KG1 (cell line): ENCODE data around the gene FANCI.

Source experiments
- DNase-seq: peaks from one replicate; lab custom pipeline; 2025; lab: John Stamatoyannopoulos, UW

Gene FANCI

DNA sequence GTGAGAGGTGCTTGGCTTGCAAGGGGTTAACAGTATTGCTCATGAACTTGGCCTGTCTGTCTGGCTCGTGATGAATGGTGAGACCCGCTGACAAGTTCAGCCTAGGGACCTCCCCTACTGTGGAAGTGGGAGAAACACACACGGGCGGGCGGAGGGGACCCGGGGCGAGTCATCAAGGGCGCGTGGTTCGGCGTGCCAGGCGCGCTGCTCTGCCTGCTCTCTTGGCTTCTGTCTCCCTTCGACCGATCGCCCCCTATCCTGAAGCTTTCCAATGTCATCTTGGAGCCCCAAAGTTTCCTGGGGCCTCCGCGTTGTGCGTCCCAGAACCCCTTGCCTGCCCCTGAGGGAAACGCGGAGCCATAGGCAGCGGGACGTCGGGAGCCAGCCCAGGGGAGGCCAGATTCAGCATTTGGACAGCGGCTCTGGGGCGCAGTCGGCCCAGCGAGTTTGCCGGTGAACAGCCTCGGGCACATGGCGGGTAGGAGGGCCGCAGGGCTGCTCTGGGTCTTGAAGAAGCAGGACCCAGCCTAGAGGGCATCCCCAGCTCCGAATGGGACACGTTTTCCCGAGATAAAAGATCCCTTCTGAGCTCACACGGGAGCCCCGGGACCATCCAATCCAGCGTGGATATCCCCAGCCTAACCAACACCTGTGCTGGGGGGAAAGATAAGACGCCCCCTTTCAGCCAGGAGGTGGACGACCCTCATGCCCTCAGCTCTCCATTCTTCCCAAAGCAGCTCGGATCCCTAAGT, 117.8 kb downstream of the FANCI start:
- DNase-seq: no peak

GRCh38 chr15:89362203-89363101, 118.7 kb downstream of the FANCI start:
- no peak for DNase-seq

GRCh38 chr15:89363133-89363532, 119.4 kb downstream of the FANCI start:
- DNase-seq: no peak

- DNase-seq: no peak
Measured at GRCh38 chr15:89363770-89364169, 120.0 kb downstream of the FANCI start.

DNA sequence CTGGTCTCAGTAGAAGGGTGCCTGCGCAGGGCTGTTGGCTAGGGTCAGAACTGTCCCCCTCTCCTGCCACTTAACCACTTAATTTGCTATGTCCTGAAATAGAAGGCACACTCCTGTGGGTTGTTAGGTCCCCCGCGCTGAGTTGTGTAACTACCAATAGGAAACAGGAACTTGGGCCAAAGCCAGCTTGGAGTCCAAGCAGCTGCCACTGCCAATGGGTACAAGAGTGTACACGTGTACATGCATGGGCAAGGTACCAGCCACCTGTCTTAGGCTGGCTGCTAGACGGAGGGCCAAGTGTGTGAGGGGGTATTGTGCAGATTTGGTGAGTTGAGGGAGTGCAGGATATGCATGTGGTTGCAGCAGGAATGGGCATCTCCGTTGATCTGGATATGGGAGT, 120.6 kb downstream of the FANCI start:
- DNase-seq: no peak

DNA sequence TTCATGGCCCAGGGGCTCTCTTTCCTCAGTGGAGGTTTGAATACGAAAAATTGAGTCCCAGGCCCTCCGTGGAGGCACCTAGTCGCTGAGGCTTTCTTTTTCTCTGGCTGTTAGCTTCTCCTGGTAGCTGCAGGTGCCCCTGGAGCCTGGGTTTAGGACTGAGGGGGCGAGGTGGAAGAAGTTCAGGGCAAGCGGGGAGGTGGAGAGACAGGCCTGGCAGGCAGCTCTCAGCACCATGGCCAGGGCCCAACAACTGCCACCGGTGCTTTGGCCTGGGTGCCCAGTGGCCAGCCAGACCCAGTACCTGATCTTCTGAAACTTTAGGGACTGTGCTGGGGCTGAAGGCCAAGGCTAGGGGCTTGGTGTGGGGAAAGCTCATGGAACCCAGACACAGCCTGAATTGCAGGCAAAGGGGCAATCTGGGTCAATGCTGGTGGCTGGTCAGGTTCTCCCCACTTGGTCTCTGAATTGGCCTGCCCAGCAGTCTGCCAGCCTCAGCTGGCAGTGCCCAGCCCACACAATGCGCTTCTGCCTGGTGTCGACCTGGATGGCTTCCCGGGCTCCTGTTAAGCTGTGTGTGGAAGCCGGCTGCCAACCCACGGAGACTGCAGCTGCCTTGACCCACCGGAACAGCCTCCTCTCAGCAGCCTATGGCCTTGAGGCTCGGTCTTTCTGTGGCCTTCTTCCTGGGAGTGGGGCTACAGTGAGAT, 121.1 kb downstream of the FANCI start:
- DNase-seq: no peak

DNA sequence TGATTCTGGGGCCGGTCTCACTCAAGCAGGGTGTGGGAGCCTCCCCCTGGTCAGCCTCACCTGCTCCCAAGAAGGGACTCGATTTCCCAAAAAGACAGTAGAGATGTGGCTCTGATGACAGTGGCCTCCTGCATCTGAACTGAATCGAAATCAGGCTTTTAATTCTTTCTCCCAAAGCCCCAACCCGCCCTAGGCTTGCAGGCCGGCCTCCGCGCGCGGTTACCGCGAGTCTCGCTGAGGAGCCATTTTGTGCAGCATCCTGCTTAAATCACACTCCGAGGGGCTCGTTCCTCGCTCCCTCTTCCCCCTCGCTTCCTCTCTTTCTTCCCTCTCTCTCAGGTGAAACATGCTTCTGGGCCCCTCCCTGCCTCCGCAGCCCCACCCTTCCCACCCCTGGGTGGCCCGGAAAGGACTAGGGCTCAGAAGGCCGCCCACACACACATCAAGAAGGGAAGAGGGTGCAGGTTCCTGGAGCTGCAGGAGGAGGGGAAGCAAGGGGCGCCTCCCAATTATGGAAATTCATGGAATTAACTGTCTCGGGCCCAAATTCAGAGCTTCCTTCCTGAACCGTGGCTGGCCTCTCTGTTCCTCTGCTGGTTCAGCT, 121.8 kb downstream of the FANCI start:
- DNase-seq: no peak
